HG02571 (cell line): Measurements from ENCODE around the gene THRAP3.
"Not testable (repeated sequence)": the region's sequence is repeated elsewhere in the genome, so short reads cannot be mapped to it uniquely, and the experiment has no call there.

ENCODE experiments used
- ATAC-seq: cut with Tn5 transposase; IDR thresholded peaks from one replicate; pipeline ENCODE4 v1.9.1; 2021; ENCODE audit warnings: mild to moderate bottlenecking, moderate library complexity; ENCODE audit not compliant: unreplicated experiment

Gene THRAP3, protein sequence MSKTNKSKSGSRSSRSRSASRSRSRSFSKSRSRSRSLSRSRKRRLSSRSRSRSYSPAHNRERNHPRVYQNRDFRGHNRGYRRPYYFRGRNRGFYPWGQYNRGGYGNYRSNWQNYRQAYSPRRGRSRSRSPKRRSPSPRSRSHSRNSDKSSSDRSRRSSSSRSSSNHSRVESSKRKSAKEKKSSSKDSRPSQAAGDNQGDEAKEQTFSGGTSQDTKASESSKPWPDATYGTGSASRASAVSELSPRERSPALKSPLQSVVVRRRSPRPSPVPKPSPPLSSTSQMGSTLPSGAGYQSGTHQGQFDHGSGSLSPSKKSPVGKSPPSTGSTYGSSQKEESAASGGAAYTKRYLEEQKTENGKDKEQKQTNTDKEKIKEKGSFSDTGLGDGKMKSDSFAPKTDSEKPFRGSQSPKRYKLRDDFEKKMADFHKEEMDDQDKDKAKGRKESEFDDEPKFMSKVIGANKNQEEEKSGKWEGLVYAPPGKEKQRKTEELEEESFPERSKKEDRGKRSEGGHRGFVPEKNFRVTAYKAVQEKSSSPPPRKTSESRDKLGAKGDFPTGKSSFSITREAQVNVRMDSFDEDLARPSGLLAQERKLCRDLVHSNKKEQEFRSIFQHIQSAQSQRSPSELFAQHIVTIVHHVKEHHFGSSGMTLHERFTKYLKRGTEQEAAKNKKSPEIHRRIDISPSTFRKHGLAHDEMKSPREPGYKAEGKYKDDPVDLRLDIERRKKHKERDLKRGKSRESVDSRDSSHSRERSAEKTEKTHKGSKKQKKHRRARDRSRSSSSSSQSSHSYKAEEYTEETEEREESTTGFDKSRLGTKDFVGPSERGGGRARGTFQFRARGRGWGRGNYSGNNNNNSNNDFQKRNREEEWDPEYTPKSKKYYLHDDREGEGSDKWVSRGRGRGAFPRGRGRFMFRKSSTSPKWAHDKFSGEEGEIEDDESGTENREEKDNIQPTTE

DNA sequence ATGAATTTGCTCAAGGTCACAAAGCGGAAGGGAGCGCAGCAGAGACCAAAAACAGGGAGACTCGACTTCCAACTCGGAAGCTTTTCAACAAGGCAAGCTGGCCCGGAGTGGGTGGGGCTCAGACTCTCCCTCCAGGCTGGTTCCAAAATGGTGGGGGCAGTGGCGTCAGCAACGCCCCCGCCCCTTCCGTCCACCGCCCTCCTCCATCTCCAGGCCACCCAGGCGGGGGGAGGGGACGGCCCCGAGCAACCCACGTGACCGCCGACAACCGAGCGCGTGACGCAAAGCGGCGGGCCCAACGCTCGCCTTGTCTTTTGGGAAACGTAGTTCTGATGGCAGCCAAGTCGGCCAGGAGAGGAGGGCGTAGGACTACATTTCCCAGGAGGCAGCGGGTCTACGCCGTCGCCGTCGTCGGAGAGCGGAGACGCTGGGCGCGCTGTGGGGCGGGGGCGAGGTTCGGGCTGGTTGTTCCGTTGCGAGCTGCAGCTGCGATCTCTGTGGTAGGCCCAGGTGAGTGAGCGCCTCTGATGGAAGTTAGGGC lies at the start of gene THRAP3:
TSS of gene THRAP3 (plus strand) at position 448 of the 541 bp plus-strand sequence. CDS start 58,121 bp downstream, outside the sequence.
- ATAC-seq, result peak; percentile 88

- no peak for ATAC-seq
These were observed 49.5 kb upstream of the THRAP3 start for GRCh38 chr1:36174713-36175112.

DNA sequence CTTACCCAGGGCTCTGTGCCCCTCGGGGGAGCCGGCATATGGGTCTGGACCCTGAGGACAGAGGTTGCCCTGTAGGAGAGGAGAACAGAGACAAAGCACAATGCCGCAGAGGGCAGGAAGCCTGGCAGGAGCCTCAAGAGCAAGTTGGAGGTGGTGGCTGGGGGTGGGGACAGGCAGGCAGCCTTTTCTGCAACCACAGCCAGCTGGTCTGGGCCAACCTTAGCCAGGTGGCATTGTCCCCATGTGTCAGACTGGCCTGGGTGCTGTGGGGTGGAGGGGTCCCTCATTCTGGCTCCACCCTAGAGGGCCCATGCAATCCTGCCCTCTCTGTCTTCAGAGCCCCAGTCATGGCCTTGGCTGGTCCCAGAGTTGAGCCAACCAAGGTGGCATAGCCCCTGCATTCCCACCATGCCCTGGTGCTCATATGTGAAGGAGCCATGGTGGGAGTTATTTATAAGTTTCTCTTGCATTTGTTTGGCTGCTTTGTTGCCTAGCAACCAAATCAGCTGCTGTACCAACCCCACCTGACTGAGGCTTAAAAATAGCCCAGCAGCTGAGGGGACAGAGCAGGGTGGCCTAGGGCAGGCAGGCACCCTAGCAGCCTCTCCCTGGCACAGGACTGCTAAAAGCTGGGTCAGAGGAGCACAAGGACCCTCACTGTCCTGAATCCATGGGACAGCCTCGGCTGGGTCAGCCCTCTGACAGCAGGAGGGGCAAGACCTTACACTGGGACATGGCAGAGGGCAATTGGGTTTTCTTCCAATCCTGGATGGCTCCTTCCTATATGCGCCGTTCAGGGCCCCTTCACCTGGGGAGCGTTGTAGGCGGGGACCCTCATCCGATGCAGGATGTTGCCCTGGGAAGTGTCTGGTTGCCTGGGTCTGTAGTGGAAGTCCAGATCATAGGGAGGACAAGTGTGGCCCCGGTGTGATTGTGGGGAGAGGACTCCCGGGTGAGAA lies 48.8 kb upstream of the THRAP3 start:
- ATAC-seq, result no peak

DNA sequence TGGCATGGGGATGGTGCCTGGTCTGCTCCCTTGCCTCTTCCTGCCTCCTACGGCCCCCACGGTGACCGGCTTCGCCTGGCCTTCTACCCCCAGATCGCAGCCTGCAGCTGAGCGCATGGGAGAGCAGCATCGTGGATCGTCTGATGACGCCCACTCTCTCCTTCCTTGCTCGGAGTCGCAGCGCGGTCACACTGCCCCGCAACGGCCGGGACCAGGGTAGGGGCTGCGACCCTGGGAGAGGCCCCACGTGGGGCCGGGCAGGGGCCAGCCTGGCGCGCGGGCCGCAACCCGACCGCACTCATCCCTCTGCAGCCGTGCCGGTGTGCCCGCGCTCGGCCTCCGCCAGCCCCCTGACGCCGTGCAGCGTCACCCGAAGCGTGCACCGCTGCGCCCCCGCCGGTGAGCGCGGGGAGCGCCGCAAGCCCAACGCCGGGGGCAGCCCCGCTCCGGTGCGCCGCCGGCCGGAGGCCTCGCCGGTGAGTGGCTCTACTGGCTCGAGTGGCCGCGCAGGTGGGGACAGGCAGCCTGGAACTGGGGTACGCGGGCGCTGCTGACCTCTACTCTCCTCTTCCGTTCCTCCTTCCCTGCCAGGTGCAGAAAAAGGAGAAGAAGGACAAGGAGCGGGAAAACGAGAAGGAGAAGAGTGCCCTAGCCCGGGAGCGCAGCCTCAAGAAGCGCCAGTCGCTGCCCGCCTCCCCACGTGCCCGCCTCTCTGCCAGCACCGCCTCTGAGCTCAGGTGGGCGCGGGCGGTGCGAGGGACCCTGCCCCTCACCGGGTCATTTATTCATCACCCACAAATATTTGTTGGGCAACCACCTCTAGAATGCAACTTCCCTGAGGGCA lies 47.9 kb upstream of the THRAP3 start:
- no peak for ATAC-seq

- no peak for ATAC-seq
These were observed 46.4 kb upstream of the THRAP3 start for GRCh38 chr1:36177589-36178431.

DNA sequence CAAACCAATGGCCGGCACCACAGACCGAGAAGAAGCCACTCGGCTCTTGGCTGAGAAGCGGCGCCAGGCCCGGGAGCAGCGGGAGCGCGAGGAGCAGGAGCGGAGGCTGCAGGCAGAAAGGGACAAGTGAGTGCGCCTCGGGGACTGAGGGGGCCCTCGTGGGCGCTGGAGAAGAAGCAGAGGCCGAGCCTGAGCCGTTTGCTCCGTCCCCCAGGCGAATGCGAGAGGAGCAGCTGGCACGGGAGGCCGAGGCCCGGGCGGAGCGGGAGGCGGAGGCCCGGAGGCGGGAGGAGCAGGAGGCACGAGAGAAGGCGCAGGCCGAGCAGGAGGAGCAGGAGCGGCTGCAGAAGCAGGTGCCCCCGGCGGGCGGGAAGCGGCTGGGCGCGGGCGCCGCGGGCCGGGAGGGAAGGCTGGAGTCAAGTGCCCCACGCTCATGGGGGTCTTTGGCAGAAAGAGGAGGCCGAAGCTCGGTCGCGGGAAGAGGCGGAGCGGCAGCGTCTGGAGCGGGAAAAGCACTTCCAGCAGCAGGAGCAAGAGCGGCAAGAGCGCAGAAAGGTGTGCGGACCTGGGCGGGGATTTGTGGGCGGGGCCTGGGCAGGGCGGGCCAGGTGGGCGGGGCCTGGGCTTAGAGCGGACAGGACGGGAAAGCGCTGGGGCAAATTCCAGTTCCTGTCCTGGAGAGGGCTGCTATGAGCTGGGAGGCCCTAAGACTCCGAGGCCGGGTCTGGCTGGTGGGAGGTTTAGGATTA lies 45.6 kb upstream of the THRAP3 start:
- no peak for ATAC-seq

GRCh38 chr1:36179220-36179600 lies 45.0 kb upstream of the THRAP3 start:
- ATAC-seq, result no peak

- no peak for ATAC-seq
These were observed 41.5 kb upstream of the THRAP3 start for GRCh38 chr1:36182734-36183133.

DNA sequence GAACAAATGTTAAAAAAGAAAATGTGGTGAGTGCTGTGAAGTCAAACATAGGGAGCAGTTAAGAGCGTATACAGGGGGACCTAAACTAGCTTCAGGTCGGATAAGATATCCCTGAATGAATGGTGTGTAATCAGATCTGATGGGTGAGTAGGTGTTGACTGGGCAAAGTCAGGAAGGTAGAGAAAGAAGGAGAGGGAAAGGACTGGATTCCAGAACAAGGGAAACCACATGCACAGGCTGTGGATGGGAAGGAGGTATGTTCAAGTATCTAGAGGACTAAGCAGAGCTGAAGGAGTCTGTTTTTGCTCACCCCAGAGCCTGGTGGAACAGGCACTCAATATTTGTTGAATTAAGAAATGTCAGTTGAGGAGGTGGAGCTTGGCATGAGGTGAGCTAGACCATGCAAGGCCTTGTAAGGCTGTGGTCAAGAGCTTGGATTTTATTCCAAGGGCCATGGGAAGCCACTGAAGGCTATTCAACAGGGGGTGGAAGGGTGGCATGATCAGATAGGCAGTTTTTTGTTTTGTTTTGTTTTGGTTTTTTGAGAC lies 40.9 kb upstream of the THRAP3 start:
- no peak for ATAC-seq

GRCh38 chr1:36187800-36188593 lies 36.2 kb upstream of the THRAP3 start:
- ATAC-seq, result no peak

- not testable (repeated sequence) for ATAC-seq
These were observed 27.4 kb upstream of the THRAP3 start for GRCh38 chr1:36196805-36197204.

DNA sequence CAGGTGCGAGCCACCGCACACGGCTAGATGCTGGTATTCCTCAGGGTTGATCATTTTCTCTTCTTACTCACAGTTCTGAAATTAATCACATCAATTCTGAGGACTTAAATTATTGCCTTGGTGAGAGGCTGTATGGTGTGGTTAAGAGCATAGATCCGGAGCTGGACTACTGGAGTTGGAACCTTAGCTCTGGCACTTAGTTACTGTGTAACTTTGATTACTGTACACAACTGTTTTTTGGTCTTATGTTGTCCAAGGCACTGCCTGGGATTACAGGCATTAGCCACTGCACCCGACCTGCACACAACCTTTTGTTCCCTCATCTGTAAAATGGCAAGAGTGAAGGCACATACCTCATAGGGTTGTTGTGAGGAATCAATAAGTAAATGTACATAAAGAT lies 25.6 kb upstream of the THRAP3 start:
- no peak for ATAC-seq

GRCh38 chr1:36199934-36200741 lies 24.1 kb upstream of the THRAP3 start:
- no peak for ATAC-seq

DNA sequence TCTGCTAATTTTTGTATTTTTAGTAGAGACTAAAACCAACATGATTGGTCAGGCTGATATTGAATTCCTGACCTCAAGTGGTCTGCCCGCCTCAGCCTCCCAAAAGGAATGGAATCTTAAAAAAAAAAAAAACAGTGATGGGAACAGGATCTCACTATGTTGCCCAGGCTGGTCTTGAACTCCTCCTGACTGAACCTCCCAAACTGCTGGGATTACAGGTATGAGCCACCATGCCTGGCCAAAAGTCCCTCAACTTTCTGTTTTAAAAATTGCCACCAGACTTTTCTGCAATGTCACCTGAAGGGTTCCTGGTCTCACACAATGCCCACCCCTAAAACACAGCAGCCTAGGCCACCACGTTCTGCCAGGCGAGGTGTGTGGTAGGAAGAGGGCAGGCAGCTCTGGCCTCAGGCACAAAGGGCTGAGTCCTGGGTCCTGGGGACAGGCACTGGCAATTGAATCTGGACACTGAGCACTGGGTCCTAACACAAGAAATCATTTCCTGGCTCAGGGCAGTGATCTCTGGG lies 21.2 kb upstream of the THRAP3 start:
- ATAC-seq, result no peak

DNA sequence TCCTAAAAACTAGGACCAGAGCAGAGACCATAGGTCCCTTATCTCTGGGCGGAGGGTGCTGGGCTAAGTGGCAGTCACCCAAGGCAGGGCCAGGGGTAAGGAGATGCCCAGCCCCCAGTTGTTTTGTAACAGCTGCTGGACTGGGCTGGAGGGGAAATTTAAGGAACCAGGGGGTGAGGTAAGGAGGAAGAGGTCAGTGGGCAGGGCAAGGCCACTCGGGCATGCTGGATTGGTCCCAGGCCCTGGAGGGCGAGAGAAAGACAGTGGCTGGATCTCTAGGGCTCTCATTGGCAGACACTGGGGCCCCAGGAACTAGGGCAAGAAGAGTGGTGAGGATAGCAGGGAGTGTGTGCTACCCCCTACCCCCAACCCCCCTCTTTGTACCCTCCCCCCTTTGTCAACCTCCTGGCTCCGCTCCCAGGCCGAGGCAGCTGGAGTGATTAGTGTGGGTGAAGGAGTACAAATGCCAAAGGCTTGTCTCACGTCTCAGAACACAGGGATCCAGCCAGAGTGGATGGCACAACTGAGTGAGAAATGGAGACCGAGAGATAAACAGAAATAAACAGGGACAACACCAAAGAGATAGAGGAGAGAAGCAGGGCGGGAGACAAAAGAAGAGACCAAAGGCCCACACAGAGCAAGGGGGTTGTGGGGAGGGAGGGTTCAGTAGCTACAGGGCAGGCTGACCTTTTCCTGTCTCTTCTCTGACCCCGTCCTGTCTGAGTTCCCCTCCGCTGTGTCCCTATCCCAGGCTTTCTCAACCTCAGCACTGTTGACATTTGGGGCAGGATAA lies 20.5 kb upstream of the THRAP3 start:
- no peak for ATAC-seq
